GM23248 (cell line): ENCODE measurements around the gene SLIT3.

Experiments
- EZH2 ChIP-seq: fragments of 200-600 bp; sonication (generic); IDR thresholded peaks from 2 replicates; pipeline ENCODE4 v1.6.1; 2018; ENCODE audit warnings: antibody characterized with exemption, mild to moderate bottlenecking; ENCODE audit not compliant: insufficient read depth, poor library complexity, severe bottlenecking
- EZH2phosphoT487 ChIP-seq: fragments of 200-600 bp; sonication (generic); IDR thresholded peaks from 2 replicates; pipeline ENCODE4 v1.6.1; 2018; ENCODE audit warnings: antibody characterized with exemption, moderate library complexity, mild to moderate bottlenecking, low read depth; ENCODE audit not compliant: insufficient read depth

- TF ChIP-seq EZH2 = no peak
- TF ChIP-seq EZH2phosphoT487 = no peak
Observed at GRCh38 chr5:169036079-169036805, 264.7 kb downstream of the SLIT3 start.
